AG09319 (cell line): ENCODE data around the gene ZNF675.
"Not testable (repeated sequence)": the region's sequence is repeated elsewhere in the genome, so short reads cannot be mapped to it uniquely, and the experiment has no call there.

Experiments used
- DNase-seq: peaks from one replicate; pipeline ENCODE4 v3.0.0-alpha.2; 2010; ENCODE audit warnings: low read depth; ENCODE audit errors: extremely low read depth
- TF ChIP-seq, protein P1 (sequence below): IDR thresholded peaks from 2 replicates; pipeline ENCODE4 v1.5.1; 2011; ENCODE audit warnings: low read depth, mild to moderate bottlenecking, inconsistent platforms, low read length, moderate library complexity

Gene ZNF675

DNA sequence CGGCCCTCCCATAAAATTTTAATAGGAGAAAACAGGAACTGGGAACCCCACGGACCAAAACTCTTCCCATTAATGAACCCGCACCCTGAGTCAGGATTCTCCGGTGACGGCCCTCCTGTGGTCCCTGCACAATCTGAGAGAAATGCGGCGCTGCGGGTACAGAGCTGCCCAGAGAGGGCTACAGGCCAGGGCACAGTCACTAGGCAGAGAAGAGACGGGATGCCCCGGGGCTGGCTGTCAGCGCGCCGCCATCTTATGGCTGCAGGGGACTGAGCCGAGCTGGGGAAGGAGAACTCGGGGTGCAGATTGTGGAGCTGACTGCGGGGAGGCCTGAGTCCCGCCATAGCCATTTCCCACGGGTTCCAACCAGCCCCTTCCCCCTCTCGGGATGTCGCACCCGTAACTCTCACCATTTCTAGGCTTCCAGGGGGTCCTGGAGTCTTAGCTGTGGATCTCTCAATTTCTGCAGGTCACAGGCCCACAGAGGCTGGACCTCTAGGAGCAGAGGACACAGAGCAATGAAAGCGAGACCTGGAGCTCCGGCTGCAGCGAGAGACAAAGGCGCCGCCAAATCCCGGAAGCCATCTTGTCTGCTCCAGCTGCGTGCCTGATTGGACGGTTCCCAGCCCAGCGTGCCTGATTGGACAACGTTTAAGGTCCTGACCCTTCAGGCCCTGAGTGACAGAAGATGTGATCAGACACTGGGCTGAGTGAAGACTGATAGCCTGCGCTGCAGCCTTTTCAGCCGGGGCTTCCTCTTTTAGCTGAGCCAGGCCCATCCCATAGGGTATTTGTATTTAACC is at the start of gene ZNF675:
TSS of gene ZNF675 (minus strand) at position 592 of the 803 bp plus-strand sequence. CDS start at position 413, 179 bp downstream.
- TF ChIP-seq, protein P1, sequence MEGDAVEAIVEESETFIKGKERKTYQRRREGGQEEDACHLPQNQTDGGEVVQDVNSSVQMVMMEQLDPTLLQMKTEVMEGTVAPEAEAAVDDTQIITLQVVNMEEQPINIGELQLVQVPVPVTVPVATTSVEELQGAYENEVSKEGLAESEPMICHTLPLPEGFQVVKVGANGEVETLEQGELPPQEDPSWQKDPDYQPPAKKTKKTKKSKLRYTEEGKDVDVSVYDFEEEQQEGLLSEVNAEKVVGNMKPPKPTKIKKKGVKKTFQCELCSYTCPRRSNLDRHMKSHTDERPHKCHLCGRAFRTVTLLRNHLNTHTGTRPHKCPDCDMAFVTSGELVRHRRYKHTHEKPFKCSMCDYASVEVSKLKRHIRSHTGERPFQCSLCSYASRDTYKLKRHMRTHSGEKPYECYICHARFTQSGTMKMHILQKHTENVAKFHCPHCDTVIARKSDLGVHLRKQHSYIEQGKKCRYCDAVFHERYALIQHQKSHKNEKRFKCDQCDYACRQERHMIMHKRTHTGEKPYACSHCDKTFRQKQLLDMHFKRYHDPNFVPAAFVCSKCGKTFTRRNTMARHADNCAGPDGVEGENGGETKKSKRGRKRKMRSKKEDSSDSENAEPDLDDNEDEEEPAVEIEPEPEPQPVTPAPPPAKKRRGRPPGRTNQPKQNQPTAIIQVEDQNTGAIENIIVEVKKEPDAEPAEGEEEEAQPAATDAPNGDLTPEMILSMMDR = peak; percentile 8
- DNase-seq = peak; percentile 78

DNA sequence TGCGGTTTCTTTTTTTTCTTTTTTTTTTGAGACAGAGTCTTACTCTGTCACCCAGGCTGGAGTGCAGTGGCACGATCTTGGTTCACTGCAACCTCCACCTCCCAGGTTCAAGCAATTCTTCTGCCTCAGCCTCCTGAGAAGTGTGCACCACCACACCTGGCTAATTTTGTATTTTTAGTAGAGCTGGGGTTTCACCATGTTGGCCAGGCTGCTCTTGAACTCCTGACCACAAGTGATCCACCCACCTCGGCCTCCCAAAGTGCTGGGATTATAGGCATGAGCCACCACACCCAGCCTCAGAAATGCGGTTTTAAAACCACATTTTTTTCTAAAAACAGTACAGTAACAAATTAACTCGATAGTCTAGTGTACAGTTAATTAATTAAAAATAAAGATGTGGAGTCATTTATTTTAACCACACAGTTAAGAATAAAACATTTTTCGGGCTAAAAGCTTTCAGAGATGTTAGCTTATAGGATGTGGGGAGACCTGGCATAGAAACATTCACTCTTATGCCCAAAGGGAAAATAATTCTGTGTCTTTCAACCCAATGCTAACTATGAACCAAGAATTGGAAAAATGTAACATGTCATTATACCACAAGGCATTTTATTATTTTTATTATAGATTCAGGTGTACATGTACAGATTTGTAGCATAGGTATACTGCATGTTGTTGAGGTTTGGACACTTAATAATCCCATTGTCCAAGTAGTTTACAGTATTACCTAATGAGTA is 43.9 kb upstream of the ZNF675 start:
- not testable (repeated sequence) for DNase-seq

DNA sequence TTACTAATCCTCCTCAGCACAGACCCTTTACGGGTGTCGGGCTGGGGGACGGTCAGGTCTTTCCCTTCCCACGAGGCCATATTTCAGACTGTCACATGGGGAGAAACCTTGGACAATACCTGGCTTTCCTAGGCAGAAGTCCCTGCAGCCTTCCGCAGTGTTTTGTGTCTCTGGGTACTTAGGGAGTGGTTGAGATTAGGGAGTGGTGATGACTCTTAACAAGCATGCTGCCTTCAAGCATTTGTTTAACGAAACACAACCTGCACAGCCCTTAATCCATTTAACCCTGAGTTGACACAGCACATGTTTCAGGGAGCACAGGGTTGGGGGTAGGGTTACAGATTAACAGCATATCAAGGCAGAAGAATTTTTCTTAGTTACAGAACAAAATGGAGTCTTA is 37.1 kb upstream of the ZNF675 start:
- DNase-seq = not testable (repeated sequence)

DNA sequence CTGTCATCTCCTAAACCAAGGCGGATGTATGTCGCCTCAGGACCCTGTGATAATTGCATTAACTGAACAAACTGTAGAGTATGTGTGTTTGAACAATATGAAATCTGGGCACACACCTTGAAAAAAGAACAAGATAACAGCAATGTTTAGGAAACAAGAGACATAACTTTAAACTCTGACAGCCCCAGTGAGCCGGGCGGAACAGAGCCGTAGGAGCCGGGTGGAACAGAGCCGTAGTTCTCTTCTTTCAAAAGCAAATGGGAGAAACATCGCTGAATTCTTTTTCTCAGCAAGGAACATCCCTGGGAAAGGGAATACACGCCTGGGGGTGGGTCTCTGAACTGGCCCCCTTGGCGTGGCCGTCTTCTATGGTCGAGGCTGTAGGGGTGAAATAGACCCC is 31.8 kb upstream of the ZNF675 start:
- TF ChIP-seq, protein P1 = no peak
- no peak for DNase-seq

DNA sequence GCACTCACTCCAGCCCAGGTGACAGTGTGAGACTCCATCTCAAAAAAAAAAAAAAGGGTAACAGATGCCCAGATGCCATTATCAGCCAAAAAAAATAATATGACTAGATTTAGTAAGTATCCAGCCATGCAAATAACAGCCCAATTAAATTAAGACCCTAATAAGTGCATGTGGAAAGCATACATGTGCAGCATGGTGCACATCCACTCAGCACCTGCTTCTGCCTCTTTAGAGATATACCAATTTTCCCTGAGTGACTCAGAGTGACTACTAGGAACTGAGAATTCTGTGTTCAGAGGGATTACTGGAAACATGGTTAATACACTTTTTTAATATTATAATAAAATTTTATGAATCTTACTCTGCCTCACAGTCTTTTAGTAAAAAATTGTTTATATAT is 29.8 kb upstream of the ZNF675 start:
- TF ChIP-seq, protein P1 = no peak
- DNase-seq = no peak

DNA sequence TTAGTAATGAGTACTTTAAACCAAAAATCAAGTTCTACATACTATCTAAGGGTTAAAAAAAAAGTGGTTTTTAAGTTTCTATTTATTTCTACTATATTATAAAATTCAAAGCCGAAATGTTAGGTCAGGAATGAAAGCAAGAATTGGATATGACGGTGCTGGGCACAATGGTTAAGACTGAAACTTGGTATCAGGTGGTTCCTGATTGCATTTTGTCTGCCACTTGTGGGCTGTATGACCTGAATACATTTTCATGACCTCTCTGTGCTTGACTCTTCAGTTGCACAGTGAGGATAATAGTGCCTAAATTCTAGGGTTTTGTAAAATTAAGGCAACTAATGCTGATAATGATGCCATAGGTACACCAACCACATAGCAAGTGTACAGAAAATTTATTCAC is 22.3 kb upstream of the ZNF675 start:
- TF ChIP-seq, protein P1 = no peak
- DNase-seq = no peak

DNA sequence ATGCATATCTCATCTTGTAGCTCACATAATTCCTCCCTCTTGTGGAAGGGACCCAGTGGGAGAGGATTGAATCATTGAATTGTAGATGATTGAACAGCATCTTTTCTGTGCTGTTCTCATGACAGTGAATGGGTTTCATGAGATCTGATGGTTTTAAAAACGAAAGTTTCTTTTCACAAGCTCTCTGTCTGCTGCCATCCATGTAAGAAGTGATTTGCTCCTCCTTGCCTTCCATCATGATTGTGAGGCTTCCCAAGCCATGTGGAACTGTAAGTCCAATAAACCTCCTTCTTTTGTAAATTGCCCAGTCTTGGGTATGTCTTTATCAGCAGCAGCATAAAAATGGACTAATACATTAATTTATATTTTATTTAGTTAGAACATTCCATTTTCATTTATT is 19.6 kb upstream of the ZNF675 start:
- no peak for DNase-seq
- TF ChIP-seq, protein P1 = no peak

DNA sequence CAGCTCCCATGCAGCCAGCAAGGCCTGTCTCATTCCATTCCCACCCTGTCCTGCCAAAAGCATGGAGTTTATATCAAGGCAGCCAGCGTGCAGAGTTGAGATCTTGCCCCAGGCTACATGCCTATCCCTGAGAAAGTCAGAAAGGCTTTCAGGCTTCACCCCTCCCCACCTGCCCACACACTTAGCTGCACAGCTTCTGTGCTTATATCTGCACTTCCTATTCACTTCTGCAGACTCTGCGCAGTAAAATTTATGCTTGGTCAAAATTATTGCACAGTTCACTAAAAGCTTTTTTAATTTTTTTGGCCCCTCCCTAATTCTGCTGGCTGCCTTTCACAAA is 12.5 kb upstream of the ZNF675 start:
- TF ChIP-seq, protein P1 = no peak
- DNase-seq = no peak
